ENCODE data around the gene ERG.

The ERG gene

GRCh38 chr21:38376693-38377092 lies 121.6 kb downstream of the ERG start:
- H3K4me1 ChIP-seq = peaks cover 0 to 31% (median 4%) of the 10 kb centered on the region in 4 donors
- H3K36me3 ChIP-seq = peaks cover 0 to 3% (median 0%) of the 10 kb centered on the region in 3 donors
- H3K9me3 ChIP-seq = no peaks in the 10 kb centered on the region
- H3K27me3 ChIP-seq = no peaks in the 10 kb centered on the region
- DNase-seq = no peak
- peak overlapping the region in 1 of 2 donors; percentile 13 for H3K27ac ChIP-seq
- no peak overlapping the region for H3K4me3 ChIP-seq
- intact Hi-C loops (cut with DNase I; ENCODE audit: low total_unique reads) = no loop called here
- TF ChIP-seq CTCF (IDR thresholded peaks at IDR 0.05) = no peak

GRCh38 chr21:38376235-38376634 lies 122.0 kb downstream of the ERG start:
- H3K27me3 ChIP-seq = no peaks in the 10 kb centered on the region
- intact Hi-C loops (cut with DNase I; ENCODE audit: low total_unique reads) = no loop called here
- TF ChIP-seq CTCF (IDR thresholded peaks at IDR 0.05) = no peak
- H3K36me3 ChIP-seq = no peaks in the 10 kb centered on the region
- no peak for DNase-seq
- peaks cover 0 to 27% (median 4%) of the 10 kb centered on the region in 4 donors for H3K4me1 ChIP-seq
- no peaks in the 10 kb centered on the region for H3K9me3 ChIP-seq
- no peak overlapping the region for H3K4me3 ChIP-seq
- peak overlapping the region in 1 of 2 donors; percentile 13 for H3K27ac ChIP-seq

GRCh38 chr21:38367646-38368045 lies 130.6 kb downstream of the ERG start:
- H3K4me1 ChIP-seq = no peaks in the 10 kb centered on the region
- no peak overlapping the region for H3K27ac ChIP-seq
- no peak overlapping the region for H3K4me3 ChIP-seq
- H3K9me3 ChIP-seq = no peaks in the 10 kb centered on the region
- no peak for TF ChIP-seq CTCF (IDR thresholded peaks at IDR 0.05)
- no peak for DNase-seq
- intact Hi-C loops (cut with DNase I; ENCODE audit: low total_unique reads) = no loop called here
- H3K36me3 ChIP-seq = no peaks in the 10 kb centered on the region
- no peaks in the 10 kb centered on the region for H3K27me3 ChIP-seq

- H3K27ac ChIP-seq = no peak overlapping the region
- no peaks in the 10 kb centered on the region for H3K4me1 ChIP-seq
- no peaks in the 10 kb centered on the region for H3K27me3 ChIP-seq
- no peaks in the 10 kb centered on the region for H3K36me3 ChIP-seq
- H3K9me3 ChIP-seq = no peaks in the 10 kb centered on the region
- H3K4me3 ChIP-seq = no peak overlapping the region
- no peak for DNase-seq
- TF ChIP-seq CTCF (IDR thresholded peaks at IDR 0.05) = no peak
- intact Hi-C loops (cut with DNase I; ENCODE audit: low total_unique reads) = no loop called here
Observed at GRCh38 chr21:38365521-38365920, 132.8 kb downstream of the ERG start.

GRCh38 chr21:38363693-38364092 lies 134.6 kb downstream of the ERG start:
- H3K27ac ChIP-seq = no peak overlapping the region
- no peak for TF ChIP-seq CTCF (IDR thresholded peaks at IDR 0.05)
- no peaks in the 10 kb centered on the region for H3K4me1 ChIP-seq
- no peaks in the 10 kb centered on the region for H3K36me3 ChIP-seq
- no peak for DNase-seq
- H3K4me3 ChIP-seq = no peak overlapping the region
- no peaks in the 10 kb centered on the region for H3K27me3 ChIP-seq
- intact Hi-C loops (cut with DNase I; ENCODE audit: low total_unique reads) = no loop called here
- no peaks in the 10 kb centered on the region for H3K9me3 ChIP-seq

- H3K9me3 ChIP-seq = no peaks in the 10 kb centered on the region
- H3K4me3 ChIP-seq = no peak overlapping the region
- intact Hi-C loops (cut with DNase I; ENCODE audit: low total_unique reads) = no loop called here
- no peaks in the 10 kb centered on the region for H3K4me1 ChIP-seq
- DNase-seq = no peak
- no peak overlapping the region for H3K27ac ChIP-seq
- H3K36me3 ChIP-seq = no peaks in the 10 kb centered on the region
- no peaks in the 10 kb centered on the region for H3K27me3 ChIP-seq
- no peak for TF ChIP-seq CTCF (IDR thresholded peaks at IDR 0.05)
Observed at GRCh38 chr21:38361324-38361723, 137.0 kb downstream of the ERG start.

Measured in tibial artery (tissue), 4 donors.